PC-9 (cell line): ENCODE results near the gene LIME1. TPM values are rescaled to one million over a fixed set of nuclear protein-coding genes. Genes with fewer than 3 reads are reported as not detected.

Experiments used
- BruUV-seq: library from RNA; stranded (reverse); fragments of 400-500 nt; replicated peaks from 2 replicates; lab custom pipeline; 2021; lab: Mats Ljungman, UMichigan
- CTCF ChIA-PET: fragments of 300-600 bp; sonication (Branson Sonifier 250); formaldehyde crosslinking; loops from one replicate; lab custom pipeline; 2022; ENCODE audit warnings: antibody characterized with exemption; lab: Charles Lee
- POLR2A ChIA-PET: fragments of 300-600 bp; sonication (Branson Sonifier 250); formaldehyde crosslinking; loops from one replicate; lab custom pipeline; 2022; ENCODE audit warnings: antibody characterized with exemption; ENCODE audit not compliant: unreplicated experiment; lab: Charles Lee
- DNase-seq, 2 experiments: peaks; one replicate each; pipeline versions ENCODE4 v3.0.0 to v3.0.0-alpha.2; 2015 to 2022; ENCODE audit warnings: mixed read lengths in 1 of 2
- H2AFZ ChIP-seq: fragments of 200-600 bp; sonication (generic); 2 replicates; pipeline ENCODE4 v1.8.1; 2017; ENCODE audit warnings: antibody characterized with exemption
- H3F3A ChIP-seq: fragments of 200-600 bp; sonication (generic); 2 replicates; pipeline ENCODE4 v1.8.1; 2017; ENCODE audit warnings: antibody characterized with exemption, mild to moderate bottlenecking, low read depth; ENCODE audit not compliant: insufficient read depth
- H3K27ac ChIP-seq: fragments of 200-600 bp; sonication (generic); 2 replicates; pipeline ENCODE4 v1.6.1; 2016; ENCODE audit warnings: mixed run types
- H3K27me3 ChIP-seq: fragments of 200-600 bp; sonication (generic); 2 replicates; pipeline ENCODE4 v1.6.1; 2016; ENCODE audit warnings: low read depth, mixed run types; ENCODE audit not compliant: insufficient read depth
- H3K36me3 ChIP-seq: fragments of 200-600 bp; sonication (generic); 2 replicates; pipeline ENCODE4 v1.6.1; 2016; ENCODE audit warnings: low read depth, mixed run types
- H3K4me1 ChIP-seq: fragments of 200-600 bp; sonication (generic); replicated peaks from 2 replicates; pipeline ENCODE4 v1.6.1; 2016; ENCODE audit warnings: mixed run types; ENCODE audit not compliant: insufficient read depth
- H3K4me2 ChIP-seq: fragments of 200-600 bp; sonication (generic); 2 replicates; pipeline ENCODE4 v1.6.1; 2017; ENCODE audit warnings: mixed run types
- H3K4me3 ChIP-seq: fragments of 200-600 bp; sonication (generic); 2 replicates; pipeline ENCODE4 v1.6.1; 2016; ENCODE audit warnings: mixed run types
- H3K79me2 ChIP-seq: fragments of 200-600 bp; sonication (generic); 2 replicates; pipeline ENCODE4 v1.6.1; 2017; ENCODE audit warnings: low read depth, mixed run types
- H3K9me2 ChIP-seq: fragments of 200-600 bp; sonication (generic); 2 replicates; pipeline ENCODE4 v1.8.1; 2017; ENCODE audit warnings: mild to moderate bottlenecking; ENCODE audit not compliant: insufficient read depth
- H3K9me3 ChIP-seq: fragments of 200-600 bp; sonication (generic); 2 replicates; pipeline ENCODE4 v1.8.1; 2016; ENCODE audit warnings: low read depth; ENCODE audit not compliant: insufficient read depth
- H4K20me1 ChIP-seq: fragments of 200-600 bp; sonication (generic); 2 replicates; pipeline ENCODE4 v1.8.1; 2017; ENCODE audit not compliant: insufficient read depth
- EZH2 ChIP-seq: fragments of 200-600 bp; sonication (generic); IDR thresholded peaks from 2 replicates; pipeline ENCODE4 v1.8.0; 2017; ENCODE audit warnings: antibody characterized with exemption, low read depth
- intact Hi-C: fragments of 100-400 bp; cut with micrococcal nuclease; formaldehyde crosslinking; loops from one replicate; pipeline ENCODE4 v1.10.0; 2022; ENCODE audit not compliant: unreplicated experiment
- total RNA-seq: library from RNA; stranded (reverse); gene quantifications from 2 replicates; pipeline ENCODE4 v1.2.3, GENCODE V29; 2021
- TF ChIP-seq, protein P1 (sequence below): fragments of 200-600 bp; sonication (generic); conservative IDR thresholded peaks from 2 replicates; pipeline ENCODE4 v1.6.1; 2017; ENCODE audit warnings: mixed run types, antibody characterized with exemption, mild to moderate bottlenecking, moderate library complexity

LIME1 gene
- total RNA-seq, 1 experiment from 2014 or later, result 18.7 TPM

GRCh38 chr20:63701329-63702035 is 35.0 kb upstream of the LIME1 start:
- CTCF ChIA-PET, result interaction anchor here (0.6 kb wide), 1 partner anchor 93 kb away, joined by 9 read pairs; no protein-coding TSS in a partner anchor
- Histone ChIP-seq H3K4me1 (peaks cover 26% of the 10 kb centered on the region), H3K36me3 (peaks cover 18% of the 10 kb centered on the region), H3K4me2 (no peak overlapping the region), H3K79me2 (peaks cover 23% of the 10 kb centered on the region), H3K9me2 (no peaks in the 10 kb centered on the region), H3K27me3 (no peaks in the 10 kb centered on the region), H2AFZ (no peak overlapping the region), H3F3A (peaks cover 57% of the 10 kb centered on the region; the same call in 1 of the 2 replicates), H3K4me3 (no peak overlapping the region), H3K9me3 (no peaks in the 10 kb centered on the region), H4K20me1 (0 out of 2 replicates have a peak, but pooled peaks cover 3% of the 10 kb centered on the region), H3K27ac (0 out of 2 replicates have a peak overlapping the region, but pooled peaks have one; percentile 5)
- BruUV-seq, result no TSS peak
- TF ChIP-seq EZH2, result no peak
- TF ChIP-seq, protein P1, sequence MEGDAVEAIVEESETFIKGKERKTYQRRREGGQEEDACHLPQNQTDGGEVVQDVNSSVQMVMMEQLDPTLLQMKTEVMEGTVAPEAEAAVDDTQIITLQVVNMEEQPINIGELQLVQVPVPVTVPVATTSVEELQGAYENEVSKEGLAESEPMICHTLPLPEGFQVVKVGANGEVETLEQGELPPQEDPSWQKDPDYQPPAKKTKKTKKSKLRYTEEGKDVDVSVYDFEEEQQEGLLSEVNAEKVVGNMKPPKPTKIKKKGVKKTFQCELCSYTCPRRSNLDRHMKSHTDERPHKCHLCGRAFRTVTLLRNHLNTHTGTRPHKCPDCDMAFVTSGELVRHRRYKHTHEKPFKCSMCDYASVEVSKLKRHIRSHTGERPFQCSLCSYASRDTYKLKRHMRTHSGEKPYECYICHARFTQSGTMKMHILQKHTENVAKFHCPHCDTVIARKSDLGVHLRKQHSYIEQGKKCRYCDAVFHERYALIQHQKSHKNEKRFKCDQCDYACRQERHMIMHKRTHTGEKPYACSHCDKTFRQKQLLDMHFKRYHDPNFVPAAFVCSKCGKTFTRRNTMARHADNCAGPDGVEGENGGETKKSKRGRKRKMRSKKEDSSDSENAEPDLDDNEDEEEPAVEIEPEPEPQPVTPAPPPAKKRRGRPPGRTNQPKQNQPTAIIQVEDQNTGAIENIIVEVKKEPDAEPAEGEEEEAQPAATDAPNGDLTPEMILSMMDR, result no peak
- no peak for DNase-seq
- POLR2A ChIA-PET, result no interaction called here
- intact Hi-C loops, result no loop called here

DNA sequence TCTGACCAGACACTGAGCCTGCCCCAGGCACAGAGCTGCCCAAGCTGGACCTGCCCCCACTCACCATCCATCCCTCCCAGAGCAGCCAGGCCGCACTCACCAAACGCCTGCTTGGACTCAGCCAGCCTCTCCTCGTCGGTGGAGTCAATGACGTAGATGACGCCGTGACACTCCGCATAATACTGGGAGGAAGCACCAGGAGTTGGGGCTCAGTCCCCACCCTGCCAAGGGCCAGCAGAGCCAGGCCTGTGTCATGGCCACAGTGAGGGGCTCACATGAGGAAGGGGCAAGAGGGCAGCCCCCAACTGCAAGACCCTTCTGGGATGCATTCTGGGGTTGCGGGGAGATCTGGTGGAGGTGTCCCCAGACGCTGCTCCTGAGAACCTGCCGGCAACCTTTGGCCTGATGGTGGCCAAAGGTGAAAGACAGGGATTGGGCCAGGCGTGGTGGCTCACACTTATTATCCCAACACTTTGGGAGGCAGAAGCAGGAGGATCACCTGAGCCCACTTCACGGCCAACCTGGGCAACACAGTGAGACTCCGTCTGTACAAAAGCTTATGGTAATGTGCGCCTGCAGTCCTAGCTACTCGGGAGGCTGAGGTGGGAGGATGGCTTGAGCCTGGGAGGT is 34.3 kb upstream of the LIME1 start:
- H3K4me3 ChIP-seq, result no peak overlapping the region
- no peaks in the 10 kb centered on the region for H3K9me3 ChIP-seq
- DNase-seq, result no peak
- H3K4me1 ChIP-seq, result peaks cover 28% of the 10 kb centered on the region
- ChIA-PET CTCF (no interaction called here), POLR2A (interaction anchor here (0.6 kb wide), 1 partner anchor 73 kb away, joined by 3 read pairs; no protein-coding TSS in a partner anchor)
- H3F3A ChIP-seq, result peaks cover 53% of the 10 kb centered on the region; the same call in 1 of the 2 replicates
- peaks cover 18% of the 10 kb centered on the region for H3K36me3 ChIP-seq
- H3K4me2 ChIP-seq, result no peak overlapping the region
- intact Hi-C loops, result no loop called here
- TF ChIP-seq, protein P1, result no peak
- TF ChIP-seq EZH2, result no peak
- 0 out of 2 replicates have a peak, but pooled peaks cover 3% of the 10 kb centered on the region for H4K20me1 ChIP-seq
- no peak overlapping the region for H3K27ac ChIP-seq
- peaks cover 30% of the 10 kb centered on the region for H3K79me2 ChIP-seq
- no peaks in the 10 kb centered on the region for H3K9me2 ChIP-seq
- no TSS peak for BruUV-seq
- H3K27me3 ChIP-seq, result no peaks in the 10 kb centered on the region
- H2AFZ ChIP-seq, result no peak overlapping the region

DNA sequence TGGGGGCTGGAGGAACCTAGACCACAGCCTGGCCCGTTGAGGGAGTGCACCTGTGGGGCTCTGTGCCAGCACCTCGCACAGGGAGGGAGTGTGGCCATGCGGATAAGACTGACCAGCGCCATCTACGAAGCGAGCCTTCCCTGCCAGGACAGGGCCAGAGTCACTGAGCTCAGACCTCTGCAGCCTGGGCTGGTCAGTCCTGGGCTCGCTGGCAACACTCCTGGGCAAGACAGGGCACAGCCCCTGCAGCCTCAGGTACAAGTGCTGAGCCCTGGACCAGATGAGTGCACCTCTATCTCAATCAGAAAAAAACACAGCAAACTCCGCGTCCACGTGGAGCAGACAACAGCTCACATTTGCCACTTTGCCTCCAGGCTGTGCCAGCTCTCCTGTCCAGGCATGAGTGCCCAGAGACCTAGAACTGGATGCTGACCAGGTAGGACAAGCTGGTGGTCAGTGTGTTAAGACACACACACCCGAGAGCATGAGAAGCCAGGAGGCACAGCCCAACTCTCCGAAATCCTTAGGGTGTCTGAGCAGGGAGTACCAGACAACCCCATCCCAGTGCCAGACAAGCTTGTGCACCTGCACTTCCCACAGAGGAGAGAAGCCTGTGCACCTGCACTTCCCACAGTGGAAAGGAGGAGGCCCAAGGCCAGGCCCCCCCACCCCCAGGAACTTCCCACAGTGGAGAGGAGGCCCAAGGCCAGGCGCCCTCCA is 33.6 kb upstream of the LIME1 start:
- Histone ChIP-seq H3K36me3 (peaks cover 18% of the 10 kb centered on the region), H3K4me2 (no peak overlapping the region), H3K79me2 (peaks cover 35% of the 10 kb centered on the region), H3K4me3 (no peak overlapping the region), H2AFZ (no peak overlapping the region), H3K4me1 (peaks cover 28% of the 10 kb centered on the region), H3K9me2 (no peaks in the 10 kb centered on the region), H3K27me3 (no peaks in the 10 kb centered on the region), H3F3A (peaks cover 46% of the 10 kb centered on the region; the same call in 1 of the 2 replicates), H4K20me1 (no peaks in the 10 kb centered on the region), H3K9me3 (no peaks in the 10 kb centered on the region), H3K27ac (no peak overlapping the region)
- CTCF ChIA-PET, result no interaction called here
- intact Hi-C loops, result no loop called here
- POLR2A ChIA-PET, result interaction anchor here (0.6 kb wide), 1 partner anchor 73 kb away, joined by 3 read pairs; no protein-coding TSS in a partner anchor
- TF ChIP-seq EZH2, result no peak
- TF ChIP-seq, protein P1, result no peak
- DNase-seq, result peak in 1 of 2 experiments; percentile 33
- BruUV-seq, result no TSS peak
